ENCODE results near the gene EPHB1. TPM values are rescaled to one million over a fixed set of nuclear protein-coding genes. Genes with fewer than 3 reads are reported as not detected.
A peak's percentile ranks its signal among the peaks of the same experiment; 100 is the strongest.

The EPHB1 gene
- 40.4 TPM for polyA plus RNA-seq (2013, experiment 1 of 4)
- polyA plus RNA-seq (2013, experiment 2 of 4): 41.0 TPM
- polyA plus RNA-seq (2013, experiment 3 of 4): 23.4 TPM
- polyA plus RNA-seq (2013, experiment 4 of 4): 27.6 TPM

DNA sequence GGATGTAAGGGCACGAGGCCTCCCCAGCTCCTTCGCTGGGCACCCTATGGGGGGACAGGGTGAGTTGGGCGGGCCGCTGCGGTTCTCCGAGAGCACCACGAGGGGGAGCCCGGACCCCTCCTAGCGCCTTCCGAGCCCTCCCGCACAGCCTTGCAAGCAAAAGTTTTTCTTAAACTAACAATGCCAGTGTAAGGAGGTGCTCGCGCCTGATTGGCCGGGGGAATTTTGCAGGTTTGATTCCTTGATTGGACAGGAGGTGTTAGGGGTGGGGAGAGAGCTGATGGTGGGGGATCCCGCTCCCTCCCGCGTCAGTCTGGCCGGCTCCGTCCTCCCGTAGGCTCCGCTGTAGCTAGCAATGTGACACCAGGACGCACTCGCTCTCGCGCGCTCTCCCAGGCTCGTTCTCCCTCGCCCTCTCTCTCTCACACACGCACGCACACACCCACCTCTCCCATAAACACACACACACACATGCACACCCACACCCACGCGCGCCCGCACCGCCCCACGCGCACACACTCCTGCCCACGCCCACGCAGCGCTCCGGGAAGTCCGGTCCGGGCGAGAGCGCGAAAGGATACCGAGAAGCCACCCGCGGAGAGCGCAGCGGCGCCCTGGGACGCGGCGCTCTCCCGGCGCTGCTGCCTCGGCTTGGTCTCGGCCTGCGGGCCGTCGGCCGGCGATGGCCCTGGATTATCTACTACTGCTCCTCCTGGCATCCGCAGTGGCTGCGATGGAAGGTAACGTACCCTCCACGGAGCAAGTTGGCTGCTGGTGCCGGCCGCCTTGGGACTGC, at the start of gene EPHB1:
TSS of gene EPHB1 (plus strand) at position 311 of the 796 bp plus-strand sequence.
- Histone ChIP-seq H3K36me3 (ENCODE audit: control insufficient read depth, insufficient read depth, low read length) (no peaks in the 10 kb centered on the region), H3K27ac (ENCODE audit: insufficient read depth, low read depth, low read length, poor library complexity, severe bottlenecking) (no peak within 1 kb of the TSS), H3K27me3 (ENCODE audit: control insufficient read depth, insufficient read depth, low read length, poor library complexity, severe bottlenecking) (peaks cover 34% of the 10 kb centered on the region), H3K9me3 (ENCODE audit: control insufficient read depth, low read length) (no peaks in the 10 kb centered on the region), H3K4me3 (ENCODE audit: insufficient read depth, low read depth, low read length) (peak within 1 kb of the TSS; percentile 45), H3K4me1 (ENCODE audit: control insufficient read depth, insufficient read depth, low read length) (peaks cover 11% of the 10 kb centered on the region)
- 1% methylated on average over 70 of the region's 70 CpGs for whole genome bisulfite sequencing, 2 experiments

DNA sequence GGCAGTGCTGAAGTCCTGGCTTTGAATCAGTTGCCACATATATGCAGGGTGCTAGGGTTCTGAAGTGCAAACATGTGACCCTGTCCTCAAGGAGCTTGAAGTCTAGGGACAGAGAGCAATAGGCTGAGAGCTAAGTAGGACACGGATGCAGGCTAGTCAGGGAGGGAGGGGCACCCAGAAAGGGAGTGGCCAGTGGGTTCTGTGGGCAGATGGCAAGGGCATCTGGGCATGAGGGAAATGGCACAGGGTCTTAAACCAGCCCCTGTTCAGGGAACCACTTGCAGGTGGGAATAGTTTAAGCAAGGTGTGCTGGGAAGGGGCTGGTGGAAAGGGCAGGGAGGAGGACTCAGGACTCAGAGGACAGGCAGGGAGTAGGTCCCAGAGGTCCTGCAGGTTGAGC, 46.4 kb upstream of the EPHB1 start:
- no peaks in the 10 kb centered on the region for H3K27me3 ChIP-seq (ENCODE audit: control insufficient read depth, insufficient read depth, low read length, poor library complexity, severe bottlenecking)
- 91 to 94% methylated on average over 1 of the region's 1 CpG for whole genome bisulfite sequencing, 2 experiments
- H3K4me3 ChIP-seq (ENCODE audit: insufficient read depth, low read depth, low read length): no peak overlapping the region

DNA sequence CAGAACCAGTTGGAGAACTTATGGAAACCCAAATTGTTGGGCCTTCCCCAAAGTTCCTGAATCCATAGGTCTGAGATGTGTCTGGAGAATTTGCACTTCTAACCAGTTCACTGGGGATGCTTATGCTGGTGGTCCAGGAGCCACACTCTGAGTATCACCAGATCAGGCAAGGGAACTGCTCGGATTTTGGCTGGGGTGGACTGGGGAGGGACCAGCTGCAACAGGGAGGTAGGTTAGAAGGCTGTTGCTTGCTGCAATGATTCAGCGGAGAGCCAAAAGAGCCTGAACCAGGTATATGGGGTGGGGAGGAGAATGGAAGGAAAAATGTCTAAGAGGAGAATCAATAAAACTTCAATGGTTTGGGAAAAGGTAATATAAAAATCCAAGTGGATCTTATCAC, 45.9 kb upstream of the EPHB1 start:
- 93 to 94% methylated on average over 2 of the region's 2 CpGs for WGBS, 2 experiments
- Histone ChIP-seq H3K4me3 (ENCODE audit: insufficient read depth, low read depth, low read length) (no peak overlapping the region), H3K4me1 (ENCODE audit: control insufficient read depth, insufficient read depth, low read length) (no peaks in the 10 kb centered on the region), H3K27me3 (ENCODE audit: control insufficient read depth, insufficient read depth, low read length, poor library complexity, severe bottlenecking) (no peaks in the 10 kb centered on the region), H3K9me3 (ENCODE audit: control insufficient read depth, low read length) (no peaks in the 10 kb centered on the region), H3K36me3 (ENCODE audit: control insufficient read depth, insufficient read depth, low read length) (no peaks in the 10 kb centered on the region), H3K27ac (ENCODE audit: insufficient read depth, low read depth, low read length, poor library complexity, severe bottlenecking) (no peak overlapping the region)

More for the DNA sequence above, 46.4 kb upstream of the EPHB1 start:
- H3K4me1 ChIP-seq (ENCODE audit: control insufficient read depth, insufficient read depth, low read length): no peaks in the 10 kb centered on the region
- H3K36me3 ChIP-seq (ENCODE audit: control insufficient read depth, insufficient read depth, low read length): no peaks in the 10 kb centered on the region
- H3K9me3 ChIP-seq (ENCODE audit: control insufficient read depth, low read length): no peaks in the 10 kb centered on the region
- no peak overlapping the region for H3K27ac ChIP-seq (ENCODE audit: insufficient read depth, low read depth, low read length, poor library complexity, severe bottlenecking)

- no peaks in the 10 kb centered on the region for H3K4me1 ChIP-seq (ENCODE audit: control insufficient read depth, insufficient read depth, low read length)
- H3K4me3 ChIP-seq (ENCODE audit: insufficient read depth, low read depth, low read length): no peak overlapping the region
- H3K27me3 ChIP-seq (ENCODE audit: control insufficient read depth, insufficient read depth, low read length, poor library complexity, severe bottlenecking): no peaks in the 10 kb centered on the region
- no peaks in the 10 kb centered on the region for H3K9me3 ChIP-seq (ENCODE audit: control insufficient read depth, low read length)
- WGBS, 2 experiments: 82 to 83% methylated on average over 7 of the region's 7 CpGs
- H3K36me3 ChIP-seq (ENCODE audit: control insufficient read depth, insufficient read depth, low read length): no peaks in the 10 kb centered on the region
- no peak overlapping the region for H3K27ac ChIP-seq (ENCODE audit: insufficient read depth, low read depth, low read length, poor library complexity, severe bottlenecking)
These were observed 45.1 kb upstream of the EPHB1 start for GRCh38 chr3:134749802-134750553.

GRCh38 chr3:134751831-134752230, 43.2 kb upstream of the EPHB1 start:
- no peaks in the 10 kb centered on the region for H3K4me1 ChIP-seq (ENCODE audit: control insufficient read depth, insufficient read depth, low read length)
- no peaks in the 10 kb centered on the region for H3K9me3 ChIP-seq (ENCODE audit: control insufficient read depth, low read length)
- H3K27me3 ChIP-seq (ENCODE audit: control insufficient read depth, insufficient read depth, low read length, poor library complexity, severe bottlenecking): no peaks in the 10 kb centered on the region
- H3K4me3 ChIP-seq (ENCODE audit: insufficient read depth, low read depth, low read length): no peak overlapping the region
- no peaks in the 10 kb centered on the region for H3K36me3 ChIP-seq (ENCODE audit: control insufficient read depth, insufficient read depth, low read length)
- no peak overlapping the region for H3K27ac ChIP-seq (ENCODE audit: insufficient read depth, low read depth, low read length, poor library complexity, severe bottlenecking)
- WGBS, 2 experiments: 94 to 96% methylated on average over 2 of the region's 2 CpGs

DNA sequence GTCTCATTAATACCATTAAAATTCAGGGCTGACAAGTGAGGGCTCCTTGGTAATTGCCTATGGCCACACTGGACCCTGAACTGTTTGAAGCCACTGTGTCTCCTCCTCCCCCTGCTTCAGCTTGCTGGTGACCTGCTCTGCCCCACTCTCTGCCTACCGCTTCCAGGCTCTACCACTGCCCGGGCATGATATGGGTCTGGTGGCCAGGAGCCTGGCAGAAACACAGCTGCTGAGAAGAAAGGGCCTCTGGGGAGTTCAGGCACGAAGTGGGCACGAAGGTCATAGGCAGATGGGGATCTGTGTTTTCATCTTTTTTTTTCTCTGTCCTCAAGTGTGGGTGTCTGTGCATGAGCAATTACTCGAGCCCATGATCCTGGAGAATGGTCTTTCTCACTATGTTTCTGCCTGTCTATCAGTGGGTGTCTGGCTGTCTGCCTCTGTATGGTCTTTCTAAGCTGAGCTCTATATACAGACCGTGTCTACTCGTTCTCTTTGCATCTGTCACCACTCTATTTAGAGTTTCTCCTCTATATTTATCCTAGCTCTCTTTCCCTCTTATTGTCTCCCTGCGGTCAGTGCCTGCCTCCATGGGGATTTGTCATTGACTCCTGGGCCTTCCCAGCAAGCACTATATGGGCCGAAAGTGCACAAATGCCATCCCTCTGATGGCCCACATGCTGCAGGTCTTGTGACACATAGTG, 42.1 kb upstream of the EPHB1 start:
- no peaks in the 10 kb centered on the region for H3K36me3 ChIP-seq (ENCODE audit: control insufficient read depth, insufficient read depth, low read length)
- no peak overlapping the region for H3K4me3 ChIP-seq (ENCODE audit: insufficient read depth, low read depth, low read length)
- H3K4me1 ChIP-seq (ENCODE audit: control insufficient read depth, insufficient read depth, low read length): no peaks in the 10 kb centered on the region
- H3K27me3 ChIP-seq (ENCODE audit: control insufficient read depth, insufficient read depth, low read length, poor library complexity, severe bottlenecking): no peaks in the 10 kb centered on the region
- 90 to 92% methylated on average over 9 of the region's 9 CpGs for WGBS, 2 experiments
- no peak overlapping the region for H3K27ac ChIP-seq (ENCODE audit: insufficient read depth, low read depth, low read length, poor library complexity, severe bottlenecking)
- H3K9me3 ChIP-seq (ENCODE audit: control insufficient read depth, low read length): no peaks in the 10 kb centered on the region

- 64 to 65% methylated on average over 6 of the region's 6 CpGs for WGBS, 2 experiments
These were observed 40.9 kb upstream of the EPHB1 start for GRCh38 chr3:134753999-134754742.

GRCh38 chr3:134754768-134755559, 40.1 kb upstream of the EPHB1 start:
- H3K27me3 ChIP-seq (ENCODE audit: control insufficient read depth, insufficient read depth, low read length, poor library complexity, severe bottlenecking): no peaks in the 10 kb centered on the region
- H3K27ac ChIP-seq (ENCODE audit: insufficient read depth, low read depth, low read length, poor library complexity, severe bottlenecking): no peak overlapping the region
- H3K4me3 ChIP-seq (ENCODE audit: insufficient read depth, low read depth, low read length): no peak overlapping the region
- no peaks in the 10 kb centered on the region for H3K9me3 ChIP-seq (ENCODE audit: control insufficient read depth, low read length)
- H3K36me3 ChIP-seq (ENCODE audit: control insufficient read depth, insufficient read depth, low read length): no peaks in the 10 kb centered on the region
- 57 to 62% methylated on average over 4 of the region's 4 CpGs for WGBS, 2 experiments
- no peaks in the 10 kb centered on the region for H3K4me1 ChIP-seq (ENCODE audit: control insufficient read depth, insufficient read depth, low read length)

More at GRCh38 chr3:134753999-134754742, 40.9 kb upstream of the EPHB1 start:
- Histone ChIP-seq H3K4me1 (ENCODE audit: control insufficient read depth, insufficient read depth, low read length) (no peaks in the 10 kb centered on the region), H3K36me3 (ENCODE audit: control insufficient read depth, insufficient read depth, low read length) (no peaks in the 10 kb centered on the region), H3K9me3 (ENCODE audit: control insufficient read depth, low read length) (no peaks in the 10 kb centered on the region), H3K27ac (ENCODE audit: insufficient read depth, low read depth, low read length, poor library complexity, severe bottlenecking) (no peak overlapping the region), H3K4me3 (ENCODE audit: insufficient read depth, low read depth, low read length) (no peak overlapping the region), H3K27me3 (ENCODE audit: control insufficient read depth, insufficient read depth, low read length, poor library complexity, severe bottlenecking) (no peaks in the 10 kb centered on the region)

GRCh38 chr3:134755821-134756220, 39.2 kb upstream of the EPHB1 start:
- no peaks in the 10 kb centered on the region for H3K9me3 ChIP-seq (ENCODE audit: control insufficient read depth, low read length)
- 86 to 88% methylated on average over 2 of the region's 2 CpGs for WGBS, 2 experiments
- no peaks in the 10 kb centered on the region for H3K4me1 ChIP-seq (ENCODE audit: control insufficient read depth, insufficient read depth, low read length)
- H3K27ac ChIP-seq (ENCODE audit: insufficient read depth, low read depth, low read length, poor library complexity, severe bottlenecking): no peak overlapping the region
- H3K27me3 ChIP-seq (ENCODE audit: control insufficient read depth, insufficient read depth, low read length, poor library complexity, severe bottlenecking): no peaks in the 10 kb centered on the region
- no peak overlapping the region for H3K4me3 ChIP-seq (ENCODE audit: insufficient read depth, low read depth, low read length)
- no peaks in the 10 kb centered on the region for H3K36me3 ChIP-seq (ENCODE audit: control insufficient read depth, insufficient read depth, low read length)
